ENCODE data around the gene BRINP2.

Gene BRINP2

DNA sequence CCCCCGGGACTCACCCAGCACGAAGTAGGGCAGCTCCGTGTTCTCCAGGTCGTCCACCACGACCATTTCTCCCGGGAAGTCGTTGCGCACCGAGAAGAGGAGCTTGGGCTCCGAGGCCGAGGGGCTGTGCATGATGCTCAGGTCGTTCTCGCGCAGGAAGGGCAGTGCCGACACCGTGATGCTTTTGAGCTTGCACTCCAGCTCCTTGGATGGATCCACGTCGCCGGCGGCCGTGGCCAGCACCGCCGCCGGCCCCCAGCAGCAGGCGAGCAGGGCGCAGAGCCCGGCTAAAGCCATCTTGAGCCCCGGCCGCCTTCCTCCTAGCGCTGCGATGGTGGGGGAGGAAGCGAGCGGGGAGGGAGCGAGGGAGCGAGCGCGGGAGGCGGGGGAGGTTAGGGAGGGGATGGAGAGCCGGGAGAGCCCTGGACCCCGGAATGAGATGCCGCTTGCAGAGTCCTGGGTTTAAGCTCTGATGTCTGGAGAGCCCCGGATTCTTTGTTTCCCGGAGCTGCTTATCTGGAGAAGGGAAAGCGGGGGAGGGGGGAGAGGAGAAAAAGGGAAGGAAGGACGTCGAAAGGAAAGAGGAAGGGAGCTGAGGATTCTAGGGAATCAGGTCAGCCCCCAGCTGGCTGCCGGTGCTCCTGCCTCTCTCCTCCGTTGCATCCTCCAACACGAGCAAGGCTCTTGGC lies 6.2 kb upstream of the BRINP2 start, which contains the start of gene ASTN1:
ASTN1 (minus strand) TSS at position 333 of the 689 bp plus-strand sequence; CDS start at position 297, 36 bp downstream.
- no peak for DNase-seq (ENCODE audit: low read depth)

DNA sequence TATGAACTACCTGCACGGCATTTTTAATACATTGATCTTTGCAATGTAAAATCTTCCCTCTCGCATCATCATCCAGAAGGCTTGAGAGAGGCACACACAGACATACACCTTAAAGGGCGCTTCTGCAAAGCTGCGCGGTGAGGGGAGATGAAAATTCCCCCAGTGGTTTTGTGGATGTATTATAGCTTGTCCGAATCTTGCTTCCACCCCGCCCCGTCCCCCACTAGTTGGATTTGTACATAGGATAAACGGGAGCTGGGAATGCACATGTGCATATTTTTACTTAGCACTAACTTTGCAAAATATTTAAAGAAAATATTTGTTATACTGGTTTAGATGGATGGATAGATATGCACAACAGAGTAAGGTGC lies 5.7 kb upstream of the BRINP2 start:
- DNase-seq (ENCODE audit: low read depth), result no peak

DNA sequence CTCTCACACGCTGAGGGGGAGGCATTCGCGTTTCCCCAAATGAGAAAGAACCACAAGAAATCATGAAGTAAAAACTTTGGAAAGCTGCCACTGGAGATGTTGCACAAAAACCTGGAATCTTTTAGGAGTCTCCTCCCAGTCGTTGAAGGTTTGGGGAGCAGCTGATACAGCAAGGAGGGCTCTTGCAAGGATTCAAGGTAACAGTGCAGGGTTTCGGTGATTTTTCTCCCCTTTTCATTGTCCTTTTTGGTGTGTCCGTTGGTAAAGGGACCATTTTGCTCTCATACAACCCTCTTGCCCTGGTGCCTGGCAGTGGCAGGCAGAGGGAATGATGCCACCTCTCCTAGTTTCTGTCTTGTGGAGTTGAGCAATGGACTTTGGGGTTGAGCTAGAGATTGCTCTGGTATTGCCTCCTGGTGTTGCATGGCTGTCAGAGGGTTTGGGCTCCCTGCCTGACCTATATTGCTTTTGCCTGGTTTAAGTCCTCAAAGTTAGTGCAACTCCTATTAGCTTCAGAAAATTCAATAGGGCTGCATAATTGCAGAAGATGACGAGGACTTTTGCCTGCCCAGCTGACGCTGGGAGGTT lies 872 bp downstream of the BRINP2 start:
- no peak for DNase-seq (ENCODE audit: low read depth)

DNA sequence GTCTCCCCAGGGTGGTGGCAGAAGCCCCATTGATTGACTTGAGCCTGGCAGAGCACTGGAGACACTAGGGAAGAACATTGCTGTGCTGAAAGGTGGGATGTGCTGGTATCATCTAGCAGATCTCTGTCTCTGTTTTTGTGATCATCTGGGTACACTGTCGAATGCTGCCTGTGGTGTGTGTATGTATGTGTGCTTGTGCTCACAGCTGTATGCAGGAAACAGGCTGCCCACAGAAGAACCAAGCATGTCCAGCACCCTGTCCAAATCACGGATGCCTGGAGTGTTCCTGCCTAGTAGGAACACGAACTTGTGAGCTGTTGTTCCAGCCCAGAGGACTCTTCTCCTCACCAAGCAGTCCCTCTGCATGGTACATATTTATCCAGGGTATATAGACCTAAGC lies 1.5 kb downstream of the BRINP2 start:
- DNase-seq (ENCODE audit: low read depth), result no peak

DNA sequence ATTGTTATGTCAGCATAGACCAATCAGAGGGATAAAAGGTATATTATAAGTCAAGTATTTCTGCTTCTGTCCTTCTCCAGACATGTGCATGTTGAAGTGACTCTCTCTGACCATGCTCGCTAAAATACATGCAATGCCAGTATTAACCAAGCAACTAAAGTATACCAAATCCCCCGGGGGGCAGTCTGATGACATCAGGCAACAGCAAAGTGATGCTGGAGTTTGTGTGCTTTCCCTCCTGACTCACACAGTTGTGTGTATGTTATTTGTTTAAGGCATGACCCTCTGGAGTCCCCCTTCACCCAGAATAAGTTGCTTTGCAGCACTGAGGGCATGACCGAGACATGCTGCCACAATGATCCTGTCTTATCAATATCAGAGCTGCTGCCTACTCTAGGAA lies 2.1 kb downstream of the BRINP2 start:
- DNase-seq (ENCODE audit: low read depth), result no peak

DNA sequence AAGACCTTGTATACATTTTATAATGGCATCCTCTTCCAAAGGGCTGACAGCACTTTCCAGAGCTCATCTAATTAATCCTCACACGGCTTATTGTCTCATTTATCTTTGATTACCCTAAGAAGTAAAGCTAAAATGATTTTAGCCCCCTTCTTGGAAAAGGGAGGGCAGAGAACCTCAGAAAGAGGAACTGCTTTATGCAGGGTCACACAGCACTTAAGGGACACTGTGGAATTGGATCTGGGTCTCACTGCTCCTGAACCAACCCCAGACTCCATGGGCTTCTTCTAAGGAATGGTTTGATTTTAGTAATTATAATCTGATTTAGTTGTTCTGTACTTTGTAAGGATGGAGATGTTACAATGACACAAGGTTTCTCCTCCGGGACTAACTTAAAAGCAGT lies 3.2 kb downstream of the BRINP2 start:
- no peak for DNase-seq (ENCODE audit: low read depth)

DNA sequence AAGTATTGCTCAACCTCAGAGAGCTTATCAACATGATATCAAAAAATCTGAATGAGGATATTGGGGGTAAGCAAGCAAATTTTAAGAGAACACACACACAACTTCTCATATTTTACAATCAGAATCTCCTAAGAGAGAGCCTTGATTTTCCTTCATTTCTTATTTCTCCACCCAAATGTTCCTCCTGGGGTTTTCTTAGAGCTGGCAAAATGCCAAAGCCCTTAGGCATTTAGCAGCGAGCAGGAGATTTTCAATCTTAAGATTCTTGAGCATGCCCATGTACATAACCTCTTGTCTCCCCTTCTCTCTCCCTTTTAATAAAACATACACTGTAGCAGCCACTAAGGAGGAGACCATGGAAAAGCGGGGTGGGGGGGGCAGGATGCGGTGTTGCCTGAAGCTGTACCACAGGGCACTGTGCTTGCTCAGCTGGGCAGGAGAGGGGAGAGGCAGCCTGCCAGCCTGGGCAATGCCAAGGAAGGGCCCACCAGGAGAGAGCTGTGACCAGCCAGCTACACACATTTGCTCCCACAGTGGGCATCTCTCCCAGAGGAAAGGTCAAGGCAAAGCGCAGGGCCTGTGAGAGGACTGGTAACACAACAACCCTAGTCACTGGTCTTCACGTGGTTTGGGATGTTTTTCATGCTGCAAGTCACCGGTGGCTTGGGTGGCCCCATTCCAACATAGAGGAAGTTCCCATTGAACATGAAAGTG lies 4.3 kb downstream of the BRINP2 start:
- DNase-seq (ENCODE audit: low read depth), result no peak

DNA sequence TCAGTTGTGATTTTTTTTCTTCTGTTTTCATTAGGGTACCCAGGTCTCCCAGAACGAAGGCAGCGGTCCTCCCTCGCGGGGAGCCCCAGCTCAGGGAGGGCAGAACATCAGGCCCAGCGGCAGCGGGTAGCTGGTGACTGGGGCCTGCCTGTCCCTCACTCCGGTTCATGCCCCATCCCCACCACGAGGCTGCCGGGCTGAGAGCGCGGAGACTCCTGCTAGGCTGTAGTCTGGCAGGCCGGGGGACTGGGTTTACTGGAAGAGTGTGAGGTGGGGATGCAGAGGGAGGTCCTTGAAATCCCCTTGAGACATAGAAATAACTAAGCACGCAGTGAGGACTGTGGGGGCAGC lies 10.5 kb downstream of the BRINP2 start:
- DNase-seq (ENCODE audit: low read depth), result no peak

DNA sequence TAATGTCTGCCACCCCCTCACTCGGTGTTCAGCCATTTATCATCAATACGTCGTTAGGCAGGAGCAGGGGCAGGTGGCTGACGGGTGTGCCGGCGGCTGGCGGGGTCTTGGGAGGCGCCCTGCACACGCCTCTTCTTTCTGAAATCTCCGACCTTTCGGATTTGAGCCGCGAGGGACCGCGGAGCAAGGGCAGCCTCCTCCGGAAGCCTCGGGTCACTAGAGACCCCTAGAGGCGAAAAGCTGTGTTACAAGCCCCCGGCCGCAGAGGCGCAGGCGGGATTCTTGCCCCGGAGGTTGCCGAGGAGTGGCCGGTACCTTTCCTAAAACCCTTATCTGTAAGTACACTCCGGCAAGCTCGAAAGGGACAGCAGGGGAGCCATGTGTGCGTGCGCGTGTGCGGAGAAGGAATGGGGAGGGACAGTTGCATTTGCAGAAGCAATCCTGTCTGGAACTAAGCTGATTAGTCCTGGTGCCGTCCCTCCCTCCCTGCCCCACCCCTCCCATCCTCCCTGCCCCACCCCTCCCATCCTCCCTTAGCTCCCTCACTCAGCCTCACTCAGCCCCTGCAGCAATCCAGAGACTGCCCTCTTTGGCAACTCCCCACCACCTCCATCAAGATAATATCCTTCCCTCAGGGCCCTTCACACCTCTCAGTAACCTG lies 11.0 kb downstream of the BRINP2 start:
- DNase-seq (ENCODE audit: low read depth), result no peak

DNA sequence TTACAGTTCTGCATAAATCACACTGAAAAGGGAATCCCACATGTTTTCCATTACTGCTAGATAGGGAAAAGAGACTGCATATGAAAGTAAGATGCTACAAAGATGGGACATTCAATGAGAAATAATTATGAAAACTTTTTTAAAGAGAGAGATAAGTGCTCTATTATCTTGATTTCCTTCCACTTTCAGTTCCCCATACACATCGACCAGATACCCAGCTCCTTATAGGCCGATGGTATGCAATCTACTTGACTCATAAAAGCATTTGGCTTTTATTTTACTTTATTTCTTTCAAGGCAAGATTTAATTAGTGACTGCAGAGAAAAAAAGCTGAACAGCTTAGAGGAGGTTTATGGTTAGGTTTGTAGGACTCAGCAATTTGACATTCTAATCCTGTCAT lies 13.1 kb downstream of the BRINP2 start:
- DNase-seq (ENCODE audit: low read depth), result no peak

DNA sequence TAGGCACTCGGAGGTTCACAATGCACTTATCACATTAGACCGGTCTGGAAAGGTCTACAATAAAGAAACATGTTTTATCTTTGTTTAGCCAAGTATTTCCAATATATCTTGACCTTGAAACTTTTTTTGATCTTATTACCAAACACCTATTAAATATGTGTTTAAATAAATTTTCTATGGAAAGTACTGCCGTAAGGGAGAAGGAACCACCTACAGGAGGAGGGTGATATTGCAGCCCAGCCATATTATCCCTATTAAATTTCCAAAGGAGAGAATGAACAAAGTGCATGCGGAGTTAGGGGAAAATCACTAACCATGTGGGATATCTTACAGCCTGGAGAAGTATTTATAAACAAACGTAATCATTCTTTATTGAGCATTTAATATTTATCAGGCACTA lies 14.5 kb downstream of the BRINP2 start:
- no peak for DNase-seq (ENCODE audit: low read depth)

DNA sequence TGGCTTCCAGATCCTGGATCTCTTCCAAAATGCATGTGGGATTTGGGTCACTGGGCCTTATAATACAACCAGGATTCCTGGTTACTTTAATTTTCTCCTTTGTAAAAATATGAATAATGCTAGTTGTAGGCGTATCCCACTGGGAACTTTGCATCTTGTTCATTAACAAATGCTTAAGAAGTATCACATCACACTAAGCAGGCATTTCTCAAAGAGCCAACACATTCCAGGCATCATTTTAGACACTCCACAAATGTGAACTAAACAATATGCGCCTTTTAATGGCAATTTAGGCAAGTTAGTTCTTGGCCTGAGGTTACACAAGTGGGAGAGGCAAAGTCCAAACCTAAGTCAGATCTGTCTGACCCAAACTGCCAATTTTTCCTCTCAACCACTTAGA lies 15.9 kb downstream of the BRINP2 start:
- no peak for DNase-seq (ENCODE audit: low read depth)

DNA sequence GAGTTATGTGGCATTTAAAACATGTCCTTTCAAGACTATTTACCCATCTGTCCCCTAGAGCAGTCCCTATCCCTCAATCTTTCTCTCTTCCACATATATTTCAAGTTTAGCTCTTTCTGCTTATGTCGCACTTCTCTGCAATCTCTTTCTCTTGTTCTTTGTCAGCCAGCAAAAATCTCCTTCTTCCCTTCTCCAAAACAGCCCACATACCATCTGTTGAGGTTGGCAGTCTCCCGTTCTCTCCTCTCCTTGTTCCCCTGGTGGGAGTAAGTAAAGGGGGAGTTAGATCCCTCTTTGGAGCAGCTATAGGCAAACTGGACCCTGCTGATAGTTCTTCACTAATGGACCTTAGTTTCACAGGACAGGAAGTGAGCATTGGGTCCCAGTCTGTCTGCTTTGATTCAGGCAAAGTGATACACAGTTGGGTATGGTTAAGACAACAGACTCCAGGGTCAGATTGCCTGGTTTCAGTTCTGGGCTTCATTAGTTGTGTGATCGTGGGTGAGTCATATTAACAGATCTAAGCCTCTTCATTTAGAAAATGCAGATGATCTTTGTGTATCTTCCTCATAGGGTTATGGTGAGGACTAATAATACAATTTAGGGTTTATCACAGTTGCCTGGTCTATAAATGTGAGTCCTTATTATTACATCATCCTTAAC lies 19.7 kb downstream of the BRINP2 start:
- DNase-seq (ENCODE audit: low read depth), result no peak

DNA sequence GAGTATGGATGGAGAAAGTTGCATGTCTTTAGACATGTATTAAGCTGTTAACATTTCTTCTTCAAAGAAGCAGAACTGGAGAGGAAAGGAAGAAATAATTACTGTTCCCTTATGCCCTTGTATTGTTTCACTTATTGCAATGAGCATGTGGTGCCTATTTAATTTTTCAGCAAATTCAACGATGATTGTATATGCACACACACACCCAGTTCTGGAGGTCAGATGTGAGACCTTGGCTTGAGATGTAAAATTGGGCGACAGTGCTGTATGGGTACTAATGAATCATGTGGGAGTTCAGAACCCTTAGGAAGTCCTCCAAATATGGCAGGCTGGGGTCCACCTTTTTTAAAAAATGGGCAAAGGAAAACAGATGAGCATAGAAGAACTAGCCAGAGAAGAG lies 27.5 kb downstream of the BRINP2 start:
- DNase-seq (ENCODE audit: low read depth), result no peak

DNA sequence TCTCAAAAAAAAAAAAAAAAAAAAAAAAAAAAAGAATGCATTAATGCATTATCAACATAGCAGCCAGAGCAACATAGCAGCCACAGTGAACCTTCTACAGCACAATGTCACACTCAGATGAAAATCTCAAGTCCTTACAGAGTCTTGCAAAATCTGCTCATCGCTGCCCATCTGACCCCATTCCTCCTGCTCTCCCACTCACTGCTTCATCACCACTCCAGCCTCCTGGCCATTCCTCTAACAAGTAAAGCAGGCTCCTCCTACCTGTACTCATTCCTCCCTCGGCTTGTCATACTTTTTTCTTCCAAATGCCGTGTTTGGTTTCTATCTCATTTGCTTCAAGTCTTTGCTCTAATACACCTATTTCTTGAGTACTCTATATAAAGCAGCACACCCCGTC lies 29.5 kb downstream of the BRINP2 start:
- DNase-seq (ENCODE audit: low read depth), result no peak

DNA sequence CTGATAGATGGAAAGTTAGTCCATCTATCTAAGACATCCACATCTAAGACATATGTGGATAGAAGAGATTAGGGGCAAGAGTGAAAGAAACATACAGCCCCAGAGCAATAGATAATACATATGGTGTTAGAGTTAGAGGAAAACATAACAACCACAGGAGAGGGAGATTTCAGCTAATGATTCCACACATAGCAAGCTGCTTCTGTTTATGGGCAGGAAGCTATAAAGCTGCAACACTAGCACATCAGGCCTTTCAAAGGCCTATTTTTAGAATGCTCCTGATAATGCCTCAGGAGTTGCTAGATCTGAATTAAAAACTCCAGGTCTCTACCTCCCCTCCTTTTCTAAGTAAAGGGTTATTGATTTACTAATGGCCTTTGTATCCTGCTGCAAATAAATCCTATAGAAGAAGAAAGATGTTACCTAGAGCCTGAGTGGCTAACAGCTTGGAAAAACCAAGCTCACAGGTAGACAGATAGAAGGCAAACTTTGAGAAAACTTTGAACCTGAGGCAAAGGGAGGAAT lies 36.1 kb downstream of the BRINP2 start:
- no peak for DNase-seq (ENCODE audit: low read depth)

DNA sequence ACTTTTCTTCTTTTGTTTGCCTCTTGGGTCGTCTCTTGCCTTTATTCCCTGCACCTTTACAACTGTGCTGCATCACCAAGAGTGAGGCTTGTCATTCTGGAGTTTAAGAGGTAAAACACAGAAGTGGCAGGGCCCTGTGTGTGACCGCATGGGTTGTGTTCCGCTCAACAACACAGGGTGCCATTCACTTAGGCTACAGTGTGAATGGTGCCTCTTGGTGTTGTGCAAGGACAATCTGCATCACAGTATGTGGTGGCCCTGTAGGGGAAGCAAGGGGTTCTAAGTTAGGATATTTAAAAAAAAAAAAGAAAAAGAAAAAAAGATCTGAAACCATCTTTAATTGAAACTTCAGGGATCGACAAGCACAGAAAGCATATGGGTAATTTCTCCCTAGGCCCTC lies 38.2 kb downstream of the BRINP2 start:
- no peak for DNase-seq (ENCODE audit: low read depth)

DNA sequence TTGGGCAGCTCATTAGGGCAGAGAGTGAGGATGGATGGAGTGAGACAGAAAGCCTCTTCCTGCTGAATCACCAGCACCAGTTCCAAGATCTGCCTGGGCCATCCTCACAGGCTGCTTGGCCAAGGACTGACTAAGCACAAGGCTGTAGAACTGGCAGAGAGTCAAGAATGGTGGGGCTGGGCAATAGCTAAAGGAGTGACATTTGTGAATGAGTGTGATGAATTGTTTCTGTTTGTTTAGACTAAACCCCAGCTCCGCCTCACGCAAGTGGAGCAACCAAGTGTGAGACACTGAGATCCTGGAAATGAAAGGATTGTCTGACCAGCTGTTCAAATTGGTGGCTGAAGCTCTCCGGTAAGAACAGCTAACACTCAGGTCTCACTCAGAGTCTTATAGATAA lies 38.6 kb downstream of the BRINP2 start:
- DNase-seq (ENCODE audit: low read depth), result no peak

DNA sequence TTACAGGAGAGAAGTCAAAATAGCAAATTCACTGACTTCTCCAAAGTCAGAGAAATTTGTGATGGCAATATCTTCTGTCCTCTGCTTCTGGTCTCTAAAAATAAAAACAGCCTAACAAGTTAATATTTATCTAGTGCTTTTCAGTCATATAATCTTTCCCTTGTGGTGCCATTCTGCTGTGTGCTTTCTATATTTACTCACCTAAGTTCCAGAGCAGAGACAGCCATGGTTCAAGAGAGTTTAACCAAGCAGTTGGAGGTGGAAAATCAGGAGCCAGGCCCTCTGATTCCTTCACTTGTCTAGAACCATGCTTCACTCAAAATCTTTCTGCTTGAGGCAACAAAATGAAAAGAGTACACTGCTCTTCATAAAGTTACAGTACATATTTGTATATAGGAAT lies 39.3 kb downstream of the BRINP2 start:
- no peak for DNase-seq (ENCODE audit: low read depth)

DNA sequence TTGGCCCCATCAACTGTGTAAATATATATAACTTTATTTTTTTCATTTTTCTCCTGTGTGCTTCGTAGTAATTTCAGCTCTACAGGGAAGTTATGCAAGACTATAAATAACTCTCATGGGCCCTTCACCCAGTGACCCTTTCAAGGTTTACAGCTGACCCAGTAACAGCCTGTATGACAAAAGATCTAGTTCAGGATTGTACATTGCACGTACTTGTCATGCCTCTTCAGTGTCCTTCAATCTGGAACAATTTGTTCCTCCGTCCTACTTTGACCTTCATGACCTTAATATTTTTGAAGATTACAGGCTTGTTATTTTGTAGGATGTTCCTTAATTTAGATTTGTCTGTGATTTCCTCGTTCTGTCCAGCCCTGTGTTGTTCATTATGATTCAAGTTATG lies 40.5 kb downstream of the BRINP2 start:
- DNase-seq (ENCODE audit: low read depth), result no peak

DNA sequence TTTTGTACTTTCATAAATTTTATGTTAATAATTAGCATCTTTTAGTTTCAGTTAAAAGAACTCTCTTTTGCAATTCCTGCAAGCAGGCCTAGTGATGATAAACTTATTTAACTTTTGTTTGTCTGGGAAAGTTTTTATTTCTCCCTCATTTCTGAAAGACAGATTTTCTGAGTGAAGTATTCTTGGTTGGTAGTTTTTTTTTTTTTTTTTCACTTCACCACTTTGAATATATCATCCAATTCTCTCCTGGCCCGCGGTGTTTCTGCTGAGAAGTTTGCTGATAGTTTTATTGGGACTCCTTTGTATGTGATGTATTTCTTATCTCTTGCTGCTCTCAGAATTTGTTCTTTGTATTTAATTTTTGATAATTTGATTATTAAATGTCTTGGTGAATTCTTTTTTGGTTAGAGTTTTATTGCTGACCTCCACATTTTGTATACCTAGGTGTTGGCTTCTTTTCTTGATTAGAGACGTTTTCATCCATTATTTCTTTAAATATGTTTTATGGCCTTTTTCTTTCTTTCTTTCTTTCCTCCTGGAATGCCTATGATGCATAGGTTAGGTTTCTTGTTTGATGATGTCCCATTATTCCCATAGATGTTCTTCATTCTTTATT lies 45.9 kb downstream of the BRINP2 start:
- no peak for DNase-seq (ENCODE audit: low read depth)

Measured in CMK (cell line).